C4-2B (cell line): Measurements from ENCODE around the gene ATL2.

Experiments
- H3K27ac ChIP-seq: fragments of 450-650 bp; 2 replicates; pipeline ENCODE4 v1.5.1; 2017
- CTCF ChIP-seq: fragments of 450-650 bp; conservative IDR thresholded peaks from 2 replicates; pipeline ENCODE4 v1.5.1; 2017; ENCODE audit warnings: mild to moderate bottlenecking
- ZFX ChIP-seq: fragments of 450-650 bp; IDR thresholded peaks from 2 replicates; pipeline ENCODE4 v1.6.1; 2017

The ATL2 gene

DNA sequence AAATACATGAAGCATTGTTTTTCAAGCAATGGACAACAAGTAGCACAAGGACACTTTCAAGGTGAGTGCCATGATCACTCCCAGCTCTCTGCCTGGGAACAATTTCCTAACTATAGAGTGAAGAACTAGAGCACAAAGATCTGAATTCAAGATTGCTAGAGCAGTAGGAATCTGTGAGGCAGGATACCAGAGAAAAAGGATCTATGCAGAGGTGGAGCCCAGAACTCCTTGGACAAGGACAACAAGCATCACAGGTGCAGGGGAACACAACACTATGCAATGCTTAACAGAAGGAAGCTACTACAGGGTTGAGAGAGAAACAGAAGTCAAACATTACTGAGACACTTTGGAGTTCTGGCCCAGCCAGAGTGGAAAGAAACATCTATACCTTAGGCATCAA is 24.7 kb downstream of the ATL2 start:
- no peak overlapping the region for H3K27ac ChIP-seq
- TF ChIP-seq ZFX, result no peak
- no peak for TF ChIP-seq CTCF

DNA sequence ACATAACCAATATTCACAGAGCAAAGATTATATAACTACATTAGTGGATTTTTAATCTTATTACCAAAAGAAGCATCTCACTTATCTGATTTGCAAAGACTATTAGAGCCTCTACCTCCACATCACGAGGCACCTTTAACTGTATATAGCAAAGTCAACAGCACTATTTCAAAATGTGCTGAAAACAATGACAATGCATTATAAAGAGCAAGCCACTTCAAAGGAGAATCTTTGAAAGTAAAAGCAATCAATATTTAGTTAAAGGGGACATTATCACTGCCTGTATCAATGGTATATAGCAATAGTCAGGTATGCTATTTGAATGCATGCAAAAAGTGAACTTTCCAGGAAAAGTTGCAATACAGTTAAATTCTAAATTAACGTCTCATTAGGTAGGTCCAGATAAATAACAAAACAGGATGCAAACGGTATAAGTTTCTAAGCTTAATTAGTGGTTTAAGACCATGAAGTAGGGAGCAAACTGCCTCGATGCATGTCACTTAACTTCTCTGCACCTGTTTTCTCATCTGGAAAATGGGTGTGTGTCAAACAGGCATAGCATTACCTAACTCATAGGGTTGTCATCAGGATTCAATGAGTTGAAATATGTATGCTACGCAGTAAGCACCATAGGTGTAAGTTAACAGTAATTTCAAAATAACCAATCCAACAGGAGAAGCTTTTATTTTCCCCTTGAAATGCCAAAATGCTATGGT is 31.6 kb downstream of the ATL2 start:
- TF ChIP-seq ZFX, result no peak
- no peak for TF ChIP-seq CTCF
- H3K27ac ChIP-seq, result no peak overlapping the region

GRCh38 chr2:38344813-38345212 is 32.3 kb downstream of the ATL2 start:
- TF ChIP-seq CTCF, result no peak
- no peak for TF ChIP-seq ZFX
- no peak overlapping the region for H3K27ac ChIP-seq

DNA sequence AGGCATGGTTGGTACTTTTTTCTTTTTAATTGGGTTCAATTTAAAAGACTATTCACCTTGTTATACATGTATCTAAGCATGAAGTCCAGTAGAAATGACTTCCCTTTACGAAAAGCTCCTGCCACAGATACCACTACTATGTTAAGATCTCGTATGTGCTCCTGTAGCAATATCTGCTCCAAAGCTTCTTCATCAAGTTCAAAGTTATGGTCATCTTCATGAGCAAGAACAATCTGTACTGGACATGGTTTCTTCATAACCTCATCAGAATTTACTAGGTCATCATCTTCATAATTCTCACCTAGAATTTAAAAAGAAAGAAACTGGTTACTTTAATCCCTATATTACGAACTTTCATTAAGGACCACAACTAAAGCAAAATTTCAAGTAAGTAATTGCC is 33.9 kb downstream of the ATL2 start:
- H3K27ac ChIP-seq, result no peak overlapping the region
- TF ChIP-seq CTCF, result no peak
- TF ChIP-seq ZFX, result no peak

GRCh38 chr2:38336621-38337020 is 40.5 kb downstream of the ATL2 start:
- TF ChIP-seq CTCF (no peak), ZFX (no peak)
- no peak overlapping the region for H3K27ac ChIP-seq

GRCh38 chr2:38330754-38331153 is 46.3 kb downstream of the ATL2 start:
- H3K27ac ChIP-seq, result no peak overlapping the region
- TF ChIP-seq CTCF (no peak), ZFX (no peak)

GRCh38 chr2:38327580-38327979 is 49.5 kb downstream of the ATL2 start:
- TF ChIP-seq CTCF, result no peak

More at GRCh38 chr2:38327580-38327979, 49.5 kb downstream of the ATL2 start:
- no peak overlapping the region for H3K27ac ChIP-seq
